Left renal pelvis (tissue), 4 donors: ENCODE data around the gene GLIS1. TPM values are rescaled to one million over a fixed set of nuclear protein-coding genes. Genes with fewer than 3 reads are reported as not detected.

Source experiments
- DNase-seq, 4 donors: peaks; one replicate each; pipeline ENCODE4 v3.0.0-alpha.2; 2013; ENCODE audit warnings: low read depth in 4 of 4, low spot score in 3 of 4
- polyA plus RNA-seq, 4 donors: library from polyadenylated mRNA; unstranded; fragments of 120-200 nt; gene quantifications; one replicate each; pipeline ENCODE4 v1.2.1, GENCODE V29; 2013; ENCODE audit not compliant: insufficient read length in 4 of 4

The GLIS1 gene
- polyA plus RNA-seq, 4 donors, result 0.29 to 3.1 (median 2.3) TPM

GRCh38 chr1:53541263-53541625, 197.7 kb downstream of the GLIS1 start:
- no peak for DNase-seq

- DNase-seq, result no peak
Measured at GRCh38 chr1:53540604-53541262, 198.2 kb downstream of the GLIS1 start.

GRCh38 chr1:53539711-53540603, 199.0 kb downstream of the GLIS1 start:
- DNase-seq, result no peak

GRCh38 chr1:53539226-53539625, 199.7 kb downstream of the GLIS1 start:
- DNase-seq, result no peak

- DNase-seq, result no peak
Measured at GRCh38 chr1:53536606-53537005, 202.4 kb downstream of the GLIS1 start.

GRCh38 chr1:53535846-53536245, 203.1 kb downstream of the GLIS1 start:
- no peak for DNase-seq

- DNase-seq, result no peak
Measured at GRCh38 chr1:53535226-53535625, 203.7 kb downstream of the GLIS1 start.

GRCh38 chr1:53532912-53533311, 206.1 kb downstream of the GLIS1 start:
- no peak for DNase-seq

- no peak for DNase-seq
Measured at GRCh38 chr1:53532377-53532776, 206.6 kb downstream of the GLIS1 start.

- DNase-seq, result no peak
Measured at GRCh38 chr1:53530550-53530949, 208.4 kb downstream of the GLIS1 start.

- DNase-seq, result no peak
Measured at GRCh38 chr1:53529555-53529954, 209.4 kb downstream of the GLIS1 start.

GRCh38 chr1:53527368-53527767, 211.6 kb downstream of the GLIS1 start:
- DNase-seq, result no peak

- DNase-seq, result no peak
Measured at GRCh38 chr1:53526451-53527101, 212.4 kb downstream of the GLIS1 start.

GRCh38 chr1:53525595-53525994, 213.4 kb downstream of the GLIS1 start:
- no peak for DNase-seq

GRCh38 chr1:53524428-53525375, 214.3 kb downstream of the GLIS1 start:
- no peak for DNase-seq

- no peak for DNase-seq
Measured at GRCh38 chr1:53521924-53522552, 216.9 kb downstream of the GLIS1 start.

- DNase-seq, result no peak
Measured at GRCh38 chr1:53520481-53520880, 218.5 kb downstream of the GLIS1 start.

GRCh38 chr1:53519421-53519820, 219.5 kb downstream of the GLIS1 start:
- no peak for DNase-seq

GRCh38 chr1:53518775-53519174, 220.2 kb downstream of the GLIS1 start:
- no peak for DNase-seq

GRCh38 chr1:53517821-53518352, 221.1 kb downstream of the GLIS1 start:
- DNase-seq, result no peak
